Right ventricle myocardium inferior (tissue), 1 donor: ENCODE results near the gene NPAS3. TPM values are rescaled to one million over a fixed set of nuclear protein-coding genes. Genes with fewer than 3 reads are reported as not detected.
A peak's percentile ranks its signal among the peaks of the same experiment; 100 is the strongest.

ENCODE experiments used
- ATAC-seq: fragments of 200-7000 bp; cut with Tn5 transposase; one replicate; pipeline ENCODE4 v1.9.1; 2020; ENCODE audit warnings: mild to moderate bottlenecking, moderate library complexity
- DNase-seq: peaks from one replicate; pipeline ENCODE4 v3.0.0; 2021; ENCODE audit errors: missing footprints
- intact Hi-C: fragments of 100-400 bp; cut with DNase I; formaldehyde crosslinking; loops from one replicate; pipeline ENCODE4 v1.11.0; 2022
- total RNA-seq: library from RNA; stranded (reverse); fragmentation: NEBNext Ultra II Directional; extraction: Animal tissue kit (Norgen Biotek cat#: 25700); gene quantifications from one replicate; pipeline ENCODE4 v1.2.1, GENCODE V29; 2021
- donor health status: DM: no; HTN: yes; CAD: no; lungs with severe emphysema.

NPAS3 gene
- total RNA-seq, 1 donor from 2014 or later, result 1.9 TPM

- DNase-seq (no peak), ATAC-seq (no peak)
- intact Hi-C loops, result no loop called here
Measured at GRCh38 chr14:33271891-33272290, 333.2 kb downstream of the NPAS3 start.

GRCh38 chr14:33273978-33274377, 335.3 kb downstream of the NPAS3 start:
- ATAC-seq (no peak), DNase-seq (no peak)
- intact Hi-C loops, result no loop called here

GRCh38 chr14:33275879-33276278, 337.2 kb downstream of the NPAS3 start:
- ATAC-seq, result no peak

GRCh38 chr14:33279865-33280264, 341.2 kb downstream of the NPAS3 start:
- no peak for DNase-seq
- intact Hi-C loops, result no loop called here
- no peak for ATAC-seq

More at GRCh38 chr14:33275879-33276278, 337.2 kb downstream of the NPAS3 start:
- no peak for DNase-seq
- intact Hi-C loops, result no loop called here

GRCh38 chr14:33280646-33281045, 342.0 kb downstream of the NPAS3 start:
- ATAC-seq, result no peak
- DNase-seq, result no peak
- intact Hi-C loops, result no loop called here

GRCh38 chr14:33282331-33283230, 343.9 kb downstream of the NPAS3 start:
- ATAC-seq (no peak), DNase-seq (peak; percentile 39)
- intact Hi-C loops, result no loop called here

GRCh38 chr14:33285902-33286700, 347.4 kb downstream of the NPAS3 start:
- intact Hi-C loops, result no loop called here
- DNase-seq, result no peak
- no peak for ATAC-seq

- ATAC-seq (no peak), DNase-seq (no peak)
- intact Hi-C loops, result no loop called here
Measured at GRCh38 chr14:33287189-33287588, 348.5 kb downstream of the NPAS3 start.

GRCh38 chr14:33290641-33291040, 352.0 kb downstream of the NPAS3 start:
- DNase-seq, result no peak
- intact Hi-C loops, result no loop called here
- no peak for ATAC-seq

- DNase-seq, result no peak
- intact Hi-C loops, result no loop called here
- ATAC-seq, result no peak
Measured at GRCh38 chr14:33291529-33292104, 352.9 kb downstream of the NPAS3 start.

GRCh38 chr14:33294419-33294818, 355.7 kb downstream of the NPAS3 start:
- intact Hi-C loops, result no loop called here
- ATAC-seq (no peak), DNase-seq (no peak)

GRCh38 chr14:33297565-33297964, 358.9 kb downstream of the NPAS3 start:
- intact Hi-C loops, result no loop called here
- no peak for DNase-seq
- ATAC-seq, result no peak

- no peak for DNase-seq
- ATAC-seq, result peak; percentile 62
- intact Hi-C loops, result no loop called here
Measured at GRCh38 chr14:33307691-33308251, 369.1 kb downstream of the NPAS3 start.

GRCh38 chr14:33309106-33309505, 370.4 kb downstream of the NPAS3 start:
- intact Hi-C loops, result no loop called here
- no peak for DNase-seq
- no peak for ATAC-seq

GRCh38 chr14:33315217-33315616, 376.5 kb downstream of the NPAS3 start:
- intact Hi-C loops, result no loop called here
- ATAC-seq, result no peak

GRCh38 chr14:33315721-33316120, 377.0 kb downstream of the NPAS3 start:
- intact Hi-C loops, result no loop called here
- DNase-seq, result no peak
- no peak for ATAC-seq

More at GRCh38 chr14:33315217-33315616, 376.5 kb downstream of the NPAS3 start:
- no peak for DNase-seq

- ATAC-seq, result no peak
- intact Hi-C loops, result no loop called here
- DNase-seq, result no peak
Measured at GRCh38 chr14:33317675-33318074, 379.0 kb downstream of the NPAS3 start.

- intact Hi-C loops, result no loop called here
- no peak for ATAC-seq
- DNase-seq, result no peak
Measured at GRCh38 chr14:33323979-33324378, 385.3 kb downstream of the NPAS3 start.
